ENCODE data around the gene HJV.

The HJV gene

DNA sequence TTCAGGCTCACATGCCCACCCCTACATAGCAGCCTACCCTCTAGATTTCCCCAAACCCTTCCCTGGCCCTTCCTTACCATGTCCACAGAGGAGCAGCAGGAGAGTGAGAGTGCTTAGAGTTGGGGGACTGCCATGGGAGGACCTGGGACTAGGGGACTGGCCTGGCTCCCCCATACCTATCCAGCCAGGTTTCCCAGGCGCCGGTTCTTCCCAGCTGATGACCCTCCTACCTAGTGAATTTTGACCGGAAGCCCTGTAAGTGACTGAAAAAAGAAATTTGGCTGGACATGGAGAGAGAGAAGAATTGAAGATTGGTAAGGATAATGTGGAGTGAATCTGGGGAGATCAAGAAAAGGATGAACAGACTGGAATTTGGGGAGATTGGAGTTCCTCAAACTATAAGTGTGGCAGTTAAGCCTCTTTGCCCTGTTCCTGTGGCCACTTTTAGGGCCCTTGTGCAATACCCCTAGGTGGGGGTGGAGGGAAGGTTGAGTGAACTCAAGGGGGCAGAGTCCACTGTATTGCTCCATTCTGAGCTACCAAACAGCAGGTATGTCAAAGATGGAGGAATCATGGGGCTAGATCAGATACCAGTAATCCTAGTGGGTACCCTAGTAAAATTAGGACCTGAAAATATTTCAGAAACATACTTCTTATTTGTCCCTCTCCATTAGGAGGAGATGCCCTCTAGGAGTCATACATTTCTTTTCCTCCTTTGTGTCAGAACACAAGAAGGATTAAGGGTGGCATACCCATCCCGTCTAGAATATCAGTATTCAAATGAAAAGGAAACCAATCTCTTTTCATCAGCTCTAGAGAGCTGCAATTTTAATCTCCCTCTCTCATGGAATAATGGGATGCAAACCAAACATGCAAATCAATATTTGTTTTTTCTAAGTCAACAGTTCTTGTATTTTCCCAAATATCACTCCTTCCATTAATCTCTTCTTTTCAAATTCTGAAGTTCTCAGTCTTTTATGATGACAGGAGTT, 1.2 kb downstream of the HJV start:
- DNase-seq = peak in 1 of 4 experiments; percentile 17

DNA sequence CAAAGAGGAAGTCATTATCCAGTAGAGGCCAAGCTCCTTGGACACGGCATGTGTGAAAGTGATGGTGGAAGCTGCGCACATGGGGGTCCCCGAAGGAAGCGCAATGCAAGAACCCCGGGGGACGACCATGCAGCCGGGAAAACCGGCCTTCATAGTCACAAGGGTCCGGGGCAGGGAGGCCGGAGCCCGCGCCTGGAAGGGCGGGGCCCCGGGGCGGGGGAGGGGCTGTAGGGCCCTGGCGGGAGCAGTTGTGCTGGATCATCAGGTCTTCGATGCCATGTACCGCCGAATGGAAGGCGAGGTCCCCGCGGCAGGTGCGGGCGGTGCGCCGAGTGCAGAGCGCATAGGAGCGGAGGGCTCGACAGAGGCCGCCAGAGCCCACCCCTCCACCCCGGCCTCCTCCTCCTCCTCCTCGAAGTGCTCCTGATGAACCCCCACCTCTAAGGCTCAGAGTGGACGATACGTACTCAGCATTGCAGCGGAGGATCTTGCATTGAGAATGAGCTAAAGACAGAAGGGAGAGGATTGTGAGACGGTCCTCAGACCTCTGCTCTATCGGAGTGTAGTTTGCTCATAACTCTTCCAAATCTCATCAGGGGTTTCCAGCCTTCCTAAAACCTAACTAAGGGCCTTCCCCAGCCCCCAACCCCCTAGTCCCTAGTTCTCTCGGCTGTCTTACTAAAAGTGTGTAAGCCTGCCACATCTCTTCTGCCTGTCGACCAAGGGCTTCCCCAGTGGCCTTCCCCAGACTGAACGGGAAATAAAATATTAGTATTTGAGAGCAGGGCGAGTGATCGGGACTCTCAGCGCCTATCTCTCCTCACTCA, 2.1 kb downstream of the HJV start:
- no peak for DNase-seq

- DNase-seq = no peak
Measured at GRCh38 chr1:146016891-146017290, 4.6 kb downstream of the HJV start.

- peak; percentile 42 to 73 (median 63) for DNase-seq
Measured at GRCh38 chr1:146013559-146013922, 8.0 kb downstream of the HJV start.

DNA sequence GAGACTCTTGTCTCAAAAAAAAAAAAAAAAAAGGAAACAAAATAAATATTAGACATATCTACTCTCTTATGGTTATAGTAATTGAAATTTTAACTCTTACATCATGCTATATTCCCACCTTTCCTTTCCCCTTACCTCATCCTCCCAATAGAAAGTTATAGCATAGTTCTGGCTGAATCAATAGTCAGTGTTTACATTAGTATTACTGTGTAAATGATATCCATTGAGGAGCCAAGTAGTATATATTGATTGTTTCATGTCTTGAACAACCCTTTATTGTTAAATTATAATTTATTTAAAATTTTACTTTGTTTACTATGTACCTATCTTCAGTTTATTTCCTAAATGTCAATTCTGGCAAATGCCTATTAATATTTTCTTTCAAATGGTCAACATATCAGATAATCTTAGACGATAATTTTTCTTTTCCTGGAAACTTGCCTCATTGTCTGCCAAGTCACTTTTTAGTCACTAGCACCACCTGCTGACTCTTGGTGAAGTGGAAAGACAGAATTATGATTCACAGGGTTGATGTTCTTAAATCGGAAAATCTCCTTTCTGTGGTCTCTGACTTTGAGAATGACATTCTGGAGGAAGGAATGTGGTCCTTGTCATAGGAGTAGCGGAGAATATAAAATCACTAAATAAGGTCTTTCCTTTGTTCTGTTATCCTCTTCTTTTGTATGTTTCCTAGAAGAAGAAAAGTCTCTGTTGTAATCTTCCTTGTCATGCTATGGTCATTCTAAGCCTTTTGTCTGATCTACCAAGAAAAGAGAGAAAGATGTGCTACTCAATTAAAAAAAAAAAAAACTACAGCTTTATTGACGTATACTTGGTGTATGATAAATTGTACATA, 8.6 kb downstream of the HJV start:
- DNase-seq = peak; percentile 72 to 86 (median 84)

DNA sequence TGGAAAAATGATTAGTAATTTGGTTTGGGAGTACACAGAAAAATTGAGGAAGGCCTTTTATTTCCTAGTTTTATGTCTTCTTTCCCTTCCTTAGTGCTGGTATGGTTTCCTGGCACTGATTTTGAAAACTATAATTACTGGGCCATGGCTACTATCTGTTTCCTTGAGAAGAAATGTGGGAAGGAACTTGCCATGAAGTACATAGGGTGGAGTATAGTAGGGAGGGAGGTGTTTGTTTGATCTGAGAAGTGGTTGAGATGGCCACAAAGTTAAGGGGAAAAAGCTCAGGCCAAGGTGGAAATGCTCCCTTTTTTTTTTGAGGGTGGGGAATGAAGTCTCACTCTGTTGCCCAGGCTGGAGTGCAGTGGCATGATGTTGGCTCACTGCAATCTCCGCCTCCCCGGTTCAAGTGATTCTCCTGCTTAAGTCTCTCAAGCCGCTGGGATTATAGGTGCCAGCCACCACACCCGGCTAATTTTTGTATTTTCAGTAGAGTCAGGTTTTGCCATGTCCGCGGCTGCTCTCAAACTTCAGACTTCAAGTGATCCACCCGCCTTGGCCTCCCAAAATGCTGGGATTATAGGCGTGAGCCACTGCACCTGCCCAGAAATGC, 11.3 kb downstream of the HJV start:
- no peak for DNase-seq

DNA sequence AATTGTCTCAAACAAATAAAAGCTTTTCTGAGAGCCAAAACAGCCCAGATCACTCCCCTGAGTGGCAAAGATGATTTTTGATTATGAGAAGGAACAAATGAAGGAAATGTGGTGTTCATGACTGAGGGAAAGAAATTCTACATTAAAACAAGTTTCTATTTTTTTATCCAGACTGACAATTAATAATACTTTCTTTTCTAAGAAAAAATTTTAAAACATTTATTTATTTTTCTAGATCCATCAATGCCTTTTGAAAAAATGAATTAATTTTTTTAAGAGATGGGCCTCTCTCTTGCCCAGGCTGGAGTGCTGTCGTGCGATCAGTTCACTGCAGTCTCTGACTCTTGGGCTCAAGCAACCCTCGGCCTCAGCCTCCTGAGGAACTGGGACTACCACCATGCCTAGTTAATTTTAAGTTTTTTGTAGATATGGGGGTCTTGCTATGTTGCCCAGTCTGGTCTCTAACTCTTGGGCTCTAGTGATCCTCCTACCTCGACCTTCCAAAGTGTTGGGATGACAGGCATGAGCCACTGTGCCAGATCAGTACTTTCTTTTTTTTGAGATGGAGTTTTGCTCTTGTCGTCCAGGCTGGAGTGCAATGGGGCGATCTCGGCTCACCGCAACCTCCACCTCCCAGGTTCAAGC, 13.9 kb downstream of the HJV start:
- DNase-seq = no peak

- peak in 3 of 4 experiments; percentile 12 to 62 (median 33) for DNase-seq
Measured at GRCh38 chr1:146001709-146002108, 19.8 kb downstream of the HJV start.

DNA sequence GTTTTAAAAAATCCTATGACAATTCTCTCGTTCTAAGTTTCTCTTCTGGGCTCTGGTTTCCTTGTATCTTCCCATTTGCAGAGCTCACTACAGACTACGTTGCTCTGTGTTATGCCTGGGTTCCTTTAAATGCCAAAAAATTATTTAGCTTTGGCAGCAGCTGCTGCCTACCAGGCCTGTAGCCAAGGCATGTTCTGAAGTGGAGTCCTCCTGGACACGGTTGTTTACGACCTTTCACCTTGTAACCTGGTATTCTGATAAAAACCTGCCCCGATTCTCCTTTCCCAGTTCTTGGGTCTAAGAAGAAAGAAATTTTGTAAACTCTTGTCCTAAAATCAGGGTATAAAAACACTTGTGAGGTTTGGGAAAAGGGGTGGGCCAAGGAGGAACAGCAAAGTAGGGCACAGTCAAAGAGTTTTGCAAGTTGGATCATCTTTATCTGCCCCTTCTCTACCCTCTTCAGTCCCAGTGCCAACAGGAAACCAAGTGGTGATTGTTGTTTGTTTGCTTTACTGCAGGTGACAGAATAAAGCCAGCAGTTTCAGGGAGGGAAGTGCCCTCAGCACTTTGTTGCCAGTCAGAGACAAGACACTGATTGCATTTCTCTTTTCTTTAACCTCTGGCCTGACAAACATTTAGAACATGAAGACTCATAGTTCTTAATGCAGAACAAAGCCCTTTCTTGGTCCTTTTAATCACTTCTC, 22.1 kb downstream of the HJV start:
- peak; percentile 47 to 81 (median 70) for DNase-seq

GRCh38 chr1:145997718-145998023, 23.9 kb downstream of the HJV start:
- DNase-seq = no peak

GRCh38 chr1:145997016-145997717, 24.4 kb downstream of the HJV start:
- DNase-seq = peak; percentile 31 to 52 (median 44)

- peak; percentile 96 to 99 (median 98) for DNase-seq
Measured at GRCh38 chr1:145996433-145997015, 25.0 kb downstream of the HJV start, which contains the start of gene TXNIP. TSS of gene TXNIP (minus strand) at chr1:145996579. CDS start at chr1:145996266, 313 bp downstream.

DNA sequence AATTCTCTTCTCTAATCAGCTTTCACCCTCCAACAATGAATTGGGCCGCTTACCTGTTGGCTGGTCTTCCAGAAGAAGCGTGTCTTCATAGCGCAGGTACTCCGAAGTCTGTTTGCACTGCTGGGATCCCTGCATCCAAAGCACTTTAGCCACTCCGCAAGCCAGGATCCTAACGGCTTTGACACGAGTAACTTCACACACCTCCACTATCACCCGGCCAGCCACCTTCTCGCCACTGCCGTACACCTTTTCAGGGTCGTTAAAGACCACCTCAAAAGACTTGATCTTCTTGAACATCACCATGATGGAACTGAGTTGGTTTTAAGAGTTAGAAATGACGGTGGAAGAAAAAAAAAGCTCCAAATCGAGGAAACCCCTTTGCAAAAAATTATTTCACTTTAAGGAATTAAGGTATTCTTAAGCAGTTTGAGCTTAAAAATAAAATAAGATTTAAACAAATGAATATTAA, 25.5 kb downstream of the HJV start:
- DNase-seq = peak in 2 of 4 experiments; percentile 23 to 41

DNA sequence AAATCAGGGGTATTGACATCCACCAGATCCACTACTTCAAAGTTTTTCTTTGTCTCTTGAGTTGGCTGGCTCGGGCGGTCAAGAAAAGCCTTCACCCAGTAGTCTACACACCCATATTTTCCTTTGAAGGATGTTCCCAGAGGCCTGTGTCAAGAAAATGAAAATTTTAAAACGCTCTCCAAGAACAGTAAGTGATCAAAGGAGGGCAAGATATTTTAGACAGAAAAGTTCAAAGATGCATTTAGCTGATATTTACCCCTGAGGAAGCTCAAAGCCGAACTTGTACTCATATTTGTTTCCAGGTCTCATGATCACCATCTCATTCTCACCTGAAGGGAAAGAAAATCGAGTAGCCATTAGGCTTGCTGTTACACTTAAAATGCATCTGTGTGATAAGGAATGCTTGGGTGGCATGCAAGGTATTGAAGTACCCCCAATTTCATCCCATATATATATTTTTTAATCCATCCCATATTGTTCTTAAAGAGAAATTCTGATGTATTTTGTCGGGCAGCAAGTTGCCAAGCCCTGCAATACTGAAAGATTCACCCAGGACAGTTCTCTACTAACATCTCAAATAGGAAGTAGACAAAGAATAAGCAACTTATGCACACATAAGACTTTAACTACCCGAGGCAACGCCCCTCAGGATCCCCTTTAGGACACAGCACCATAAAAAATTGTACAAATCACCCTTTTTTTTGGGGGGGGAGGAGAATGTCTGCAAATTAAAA, 26.2 kb downstream of the HJV start:
- peak in 3 of 4 experiments; percentile 36 to 51 (median 45) for DNase-seq

GRCh38 chr1:145994391-145995120, 27.0 kb downstream of the HJV start:
- peak; percentile 12 to 61 (median 50) for DNase-seq

DNA sequence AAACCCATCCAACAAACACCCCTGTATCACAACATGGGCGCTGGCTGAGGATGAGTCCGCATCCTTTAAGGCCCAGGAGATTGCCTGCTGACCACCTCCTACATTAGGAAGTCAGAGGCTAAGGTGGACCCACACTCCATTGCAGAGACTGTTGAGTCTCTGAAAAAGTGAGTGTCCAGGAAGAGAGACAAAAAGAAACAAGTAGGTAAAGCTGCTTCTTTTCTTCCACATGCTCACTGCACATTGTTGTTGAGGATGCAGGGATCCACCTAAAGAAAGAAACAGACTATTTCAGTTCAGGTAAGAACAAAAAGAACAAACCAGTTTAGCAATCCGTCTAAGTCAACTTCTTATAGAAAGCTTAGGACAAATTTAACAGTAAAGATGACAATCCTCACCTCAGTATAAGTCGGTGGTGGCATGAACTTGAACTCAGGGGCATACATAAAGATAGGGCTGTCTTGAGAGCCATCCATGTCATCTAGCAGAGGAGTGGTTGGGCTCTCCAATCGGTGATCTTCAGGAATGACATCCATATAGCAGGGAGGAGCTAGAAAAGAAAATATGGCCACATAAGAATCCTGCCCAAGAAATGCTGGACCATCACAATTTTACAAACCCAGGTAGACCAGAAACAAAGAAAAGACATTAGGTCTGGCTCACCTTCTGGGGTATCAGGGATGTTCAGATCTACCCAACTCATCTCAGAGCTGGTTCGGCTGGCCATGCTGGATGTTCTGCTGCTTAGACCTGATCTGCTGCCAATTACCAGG, 27.7 kb downstream of the HJV start:
- peak in 2 of 4 experiments; percentile 34 to 42 for DNase-seq

GRCh38 chr1:145992958-145993617, 28.4 kb downstream of the HJV start:
- DNase-seq = peak in 2 of 4 experiments; percentile 41 to 48
